HepG2 (cell line): Measurements from ENCODE around the gene METRN. TPM values are rescaled to one million over a fixed set of nuclear protein-coding genes. Genes with fewer than 3 reads are reported as not detected.

Experiments
- ATAC-seq: fragments of 200-7000 bp; cut with Tn5 transposase; 3 replicates; pipeline ENCODE4 v1.9.1; 2020; ENCODE audit warnings: mild to moderate bottlenecking, moderate library complexity
- BruUV-seq: library from RNA; stranded (reverse); fragments of 400-500 nt; replicated peaks from 2 replicates; lab custom pipeline; 2021; lab: Mats Ljungman, UMichigan
- CTCF ChIA-PET: fragments of 300-600 bp; formaldehyde crosslinking; extraction: SDS; loops from one replicate; lab custom pipeline; 2021; ENCODE audit warnings: low total read pairs, inconsistent platforms, low intra/inter-chr PET ratio; lab: Yijun Ruan, JAX
- POLR2A ChIA-PET: fragments of 350-600 bp; sonication (Branson Sonifier 250); formaldehyde crosslinking; loops from one replicate; lab custom pipeline; 2020; ENCODE audit warnings: antibody characterized with exemption, inconsistent platforms; lab: Yijun Ruan, JAX
- DNase-seq: peaks from one replicate; pipeline ENCODE4 v3.0.0-alpha.2; 2015; ENCODE audit warnings: low spot score
- FAIRE-seq: peaks from 3 replicates; lab custom pipeline; 2011; peaks lifted over from hg19 to GRCh38; lab: Jason Lieb, UNC
- H2AFZ ChIP-seq: one replicate; pipeline ENCODE4 v1.6.1; 2011; ENCODE audit warnings: low read length, inconsistent platforms
- H3K27ac ChIP-seq: fragments of 300-600 bp; 3 replicates; pipeline ENCODE4 v1.8.0; 2011; ENCODE audit warnings: mixed run types, mild to moderate bottlenecking, mixed read lengths, low read length, inconsistent platforms; ENCODE audit not compliant: insufficient read depth; ENCODE audit errors: extremely low read length
- H3K27me3 ChIP-seq, 2 experiments: fragments of 200-600 bp in 1 of 2; 2 replicates in 1 of 2; 3 replicates in 1 of 2; pipeline versions ENCODE4 v1.6.0 to v1.8.0; 2011; ENCODE audit warnings: low read length in 2 of 2, mild to moderate bottlenecking in 2 of 2, moderate library complexity in 2 of 2, inconsistent platforms in 1 of 2; ENCODE audit not compliant: insufficient read depth in 2 of 2, control insufficient read depth in 1 of 2
- H3K36me3 ChIP-seq, 2 experiments: fragments of 200-600 bp in 1 of 2; replicated peaks in 1 of 2; 2 replicates in 1 of 2; 3 replicates in 1 of 2; pipeline versions ENCODE4 v1.5.1 to v1.8.0; 2011; ENCODE audit warnings: low read length in 2 of 2, inconsistent platforms in 1 of 2; ENCODE audit not compliant: insufficient read depth in 2 of 2, control insufficient read depth in 1 of 2
- H3K4me1 ChIP-seq: 2 replicates; pipeline ENCODE4 v1.5.1; 2012; ENCODE audit warnings: low read length, inconsistent platforms; ENCODE audit not compliant: insufficient read depth
- H3K4me2 ChIP-seq: 2 replicates; pipeline ENCODE4 v1.6.0; 2011; ENCODE audit warnings: low read depth, low read length, inconsistent platforms
- H3K4me3 ChIP-seq, 3 experiments: fragments of 200-600 bp in 1 of 3; sonication (generic), shearing (Covaris generic) in 1 of 3; replicated peaks in 1 of 3; 2 replicates each; pipeline ENCODE4 v1.5.1; 2011 to 2016; ENCODE audit warnings: low read length in 3 of 3, inconsistent platforms in 2 of 3, low read depth in 2 of 3, mild to moderate bottlenecking in 2 of 3, control low read depth in 1 of 3, mixed read lengths in 1 of 3; ENCODE audit not compliant: insufficient read depth in 1 of 3
- H3K79me2 ChIP-seq: one replicate; pipeline ENCODE4 v1.6.1; 2011; ENCODE audit warnings: low read length, inconsistent platforms; ENCODE audit not compliant: insufficient read depth
- H3K9ac ChIP-seq: 2 replicates; pipeline ENCODE4 v1.6.0; 2011; ENCODE audit warnings: mild to moderate bottlenecking, low read depth, low read length, inconsistent platforms; ENCODE audit not compliant: insufficient read depth
- H3K9me3 ChIP-seq: 2 replicates; pipeline ENCODE4 v1.5.1; 2012; ENCODE audit warnings: mild to moderate bottlenecking, low read length
- H4K20me1 ChIP-seq: 2 replicates; pipeline ENCODE4 v1.6.0; 2011; ENCODE audit warnings: inconsistent platforms, mild to moderate bottlenecking, low read length, moderate library complexity; ENCODE audit not compliant: insufficient read depth
- HNF4G ChIP-seq, 2 experiments: sonication (generic) in 1 of 2; formaldehyde crosslinking in 1 of 2; IDR thresholded peaks; 2 replicates each; pipeline versions ENCODE4 v1.4.0 to v1.6.1; 2011 to 2020; ENCODE audit warnings: borderline replicate concordance in 2 of 2, low read depth in 2 of 2, mild to moderate bottlenecking in 2 of 2, low read length in 1 of 2, missing genetic modification reagents in 1 of 2, moderate library complexity in 1 of 2
- MXD4 ChIP-seq: IDR thresholded peaks from 2 replicates; pipeline ENCODE4 v1.6.1; 2016; ENCODE audit warnings: mild to moderate bottlenecking, missing biosample characterization, missing genetic modification reagents
- NR1H2 ChIP-seq: sonication (generic); formaldehyde crosslinking; IDR thresholded peaks from 2 replicates; pipeline ENCODE4 v1.8.1; 2022; ENCODE audit warnings: low read depth, missing genetic modification reagents, borderline replicate concordance
- PCBP1 ChIP-seq: fragments of 200-400 bp; formaldehyde crosslinking; IDR thresholded peaks from 2 replicates; pipeline ENCODE4 v1.6.1; 2017; ENCODE audit warnings: mild to moderate bottlenecking, low read depth, low read length, borderline replicate concordance
- PHF21A ChIP-seq: sonication (generic); formaldehyde crosslinking; IDR thresholded peaks from 2 replicates; pipeline ENCODE4 v1.5.0; 2020; ENCODE audit warnings: mild to moderate bottlenecking, missing genetic modification reagents
- SMAD9 ChIP-seq: sonication (generic); formaldehyde crosslinking; IDR thresholded peaks from 2 replicates; pipeline ENCODE4 v1.5.1; 2020; ENCODE audit warnings: mild to moderate bottlenecking, missing genetic modification reagents
- STAT5B ChIP-seq: sonication (generic); formaldehyde crosslinking; IDR thresholded peaks from 2 replicates; pipeline ENCODE4 v1.4.0; 2020; ENCODE audit warnings: missing genetic modification reagents
- TAF15 ChIP-seq: fragments of 200-400 bp; formaldehyde crosslinking; IDR thresholded peaks from one replicate; pipeline ENCODE4 v1.6.1; 2018; ENCODE audit warnings: mild to moderate bottlenecking, low read depth, low read length; ENCODE audit not compliant: poor library complexity, severe bottlenecking
- ZBTB7B ChIP-seq: sonication (generic); formaldehyde crosslinking; IDR thresholded peaks from 2 replicates; pipeline ENCODE4 v1.4.0; 2020; ENCODE audit warnings: missing genetic modification reagents
- ZIK1 ChIP-seq: sonication (generic); formaldehyde crosslinking; IDR thresholded peaks from 2 replicates; pipeline ENCODE4 v1.5.0; 2020; ENCODE audit warnings: mild to moderate bottlenecking, low read depth, missing genetic modification reagents, borderline replicate concordance
- ZNF160 ChIP-seq: sonication (generic); formaldehyde crosslinking; IDR thresholded peaks from 2 replicates; pipeline ENCODE4 v1.8.0; 2022; ENCODE audit warnings: mild to moderate bottlenecking, inconsistent platforms, missing genetic modification reagents
- ZNF75D ChIP-seq: sonication (generic); formaldehyde crosslinking; IDR thresholded peaks from 2 replicates; pipeline ENCODE4 v1.8.1; 2023; ENCODE audit warnings: missing genetic modification reagents, mild to moderate bottlenecking, borderline replicate concordance
- WGBS: methylation state at CpG from one replicate; pipeline ENCODE4 v1.1.6; 2017; ENCODE audit warnings: low lambda C conversion rate; 5-methylcytosine and 5-hydroxymethylcytosine counted together
- in situ Hi-C: cut with HindIII; loops from 2 replicates; pipeline ENCODE4 v1.10.0; 2017; ENCODE audit warnings: low pct_unique_long_range_greater_than_20kb; ENCODE audit not compliant: extremely low pct_ligation_motif_present
- intact Hi-C: fragments of 100-400 bp; cut with micrococcal nuclease; formaldehyde crosslinking; loops from one replicate; pipeline ENCODE4 v1.10.0; 2022; ENCODE audit not compliant: unreplicated experiment
- polyA plus RNA-seq, 8 experiments: library from polyadenylated mRNA; depleted of rRNA in 3 of 8; stranded (reverse) in 7 of 8; unstranded in 1 of 8; fragments of >200 nt; fragmentation: Illumina TruSeq in 4 of 8; extraction: Trizol in 4 of 8; gene quantifications; 2 replicates each; pipeline versions ENCODE4 v1.2.1 to v1.2.3, GENCODE V29; 2011 to 2016; ENCODE audit warnings: low read depth in 4 of 8, missing spikeins in 1 of 8, mixed read lengths in 1 of 8; ENCODE audit not compliant: insufficient read depth in 1 of 8
- total RNA-seq, 5 experiments: library from RNA; depleted of rRNA; stranded (reverse); fragments of >200 nt; fragmentation: Illumina TruSeq; extraction: Trizol; gene quantifications; 2 replicates each; pipeline ENCODE4 v1.2.3, GENCODE V29; 2016; ENCODE audit warnings: low read depth in 1 of 5
- TF ChIP-seq, protein P1 (sequence below): sonication (generic); formaldehyde crosslinking; IDR thresholded peaks from 2 replicates; pipeline ENCODE4 v1.8.1; 2022; ENCODE audit warnings: mild to moderate bottlenecking, missing genetic modification reagents
- TF ChIP-seq, protein P2 (sequence below): sonication (generic); formaldehyde crosslinking; IDR thresholded peaks from 2 replicates; pipeline ENCODE4 v1.5.0; 2020; ENCODE audit warnings: missing genetic modification reagents, mild to moderate bottlenecking, borderline replicate concordance
- TF ChIP-seq, protein P3 (sequence below): sonication (generic); formaldehyde crosslinking; IDR thresholded peaks from 2 replicates; pipeline ENCODE4 v1.4.0; 2020; ENCODE audit warnings: missing genetic modification reagents
- TF ChIP-seq, protein P4 (sequence below): sonication (generic); formaldehyde crosslinking; IDR thresholded peaks from 2 replicates; pipeline ENCODE4 v1.4.0; 2020; ENCODE audit warnings: missing genetic modification reagents

METRN gene
- total and polyA plus RNA-seq, 2 of the 13 experiments (the other 11 are each of a cell fraction or from before 2014, with no cell fraction given): 25.5 to 46.1 TPM

DNA sequence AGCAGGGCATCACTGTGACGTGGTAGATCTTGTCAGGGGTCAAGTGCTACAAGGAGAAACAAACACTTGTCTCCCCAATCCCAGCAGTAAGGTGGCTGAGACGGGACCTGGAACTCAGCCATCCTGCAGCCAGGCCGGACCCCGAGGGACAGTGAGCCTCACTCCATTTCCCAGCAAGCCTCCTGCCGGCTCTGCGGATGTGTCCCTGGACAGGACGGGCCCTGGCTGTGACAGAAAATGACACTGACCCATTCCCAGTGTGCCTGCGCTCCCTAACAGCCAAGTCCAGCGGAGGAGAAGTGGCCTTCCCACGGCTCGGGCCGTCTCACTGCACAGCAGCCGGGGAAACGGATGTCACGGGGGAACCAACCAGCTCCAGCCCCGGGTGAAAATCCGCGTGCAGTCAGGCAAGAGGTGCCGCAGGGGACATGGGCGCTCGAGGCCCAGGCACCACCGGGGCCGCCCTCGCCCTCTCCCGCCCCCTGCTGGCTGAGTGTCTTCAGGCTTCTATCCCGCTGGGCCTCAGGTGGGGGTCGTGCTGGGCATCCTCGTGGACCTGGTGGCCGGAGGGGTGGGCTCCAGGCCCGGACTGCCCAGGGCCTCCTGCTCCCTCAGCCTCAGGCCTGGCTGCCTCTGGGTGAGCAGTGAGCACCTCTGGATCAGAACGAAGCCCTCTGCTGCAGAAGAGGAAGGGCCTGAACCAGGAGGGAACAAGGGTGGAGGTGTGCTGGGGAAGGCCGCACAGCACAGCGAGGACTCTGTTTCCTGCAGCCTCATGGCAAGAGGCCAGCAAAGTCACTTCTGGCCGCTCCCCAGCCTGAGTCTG is 18.7 kb downstream of the METRN start (continued):
- 0 out of 2 replicates have a peak, but pooled peaks have one; percentile 6 for TF ChIP-seq PCBP1
- no peak for TF ChIP-seq ZBTB7B (CRISPR knock-in tag)
- TF ChIP-seq TAF15: peak; percentile 21
- TF ChIP-seq MXD4: no peak

DNA sequence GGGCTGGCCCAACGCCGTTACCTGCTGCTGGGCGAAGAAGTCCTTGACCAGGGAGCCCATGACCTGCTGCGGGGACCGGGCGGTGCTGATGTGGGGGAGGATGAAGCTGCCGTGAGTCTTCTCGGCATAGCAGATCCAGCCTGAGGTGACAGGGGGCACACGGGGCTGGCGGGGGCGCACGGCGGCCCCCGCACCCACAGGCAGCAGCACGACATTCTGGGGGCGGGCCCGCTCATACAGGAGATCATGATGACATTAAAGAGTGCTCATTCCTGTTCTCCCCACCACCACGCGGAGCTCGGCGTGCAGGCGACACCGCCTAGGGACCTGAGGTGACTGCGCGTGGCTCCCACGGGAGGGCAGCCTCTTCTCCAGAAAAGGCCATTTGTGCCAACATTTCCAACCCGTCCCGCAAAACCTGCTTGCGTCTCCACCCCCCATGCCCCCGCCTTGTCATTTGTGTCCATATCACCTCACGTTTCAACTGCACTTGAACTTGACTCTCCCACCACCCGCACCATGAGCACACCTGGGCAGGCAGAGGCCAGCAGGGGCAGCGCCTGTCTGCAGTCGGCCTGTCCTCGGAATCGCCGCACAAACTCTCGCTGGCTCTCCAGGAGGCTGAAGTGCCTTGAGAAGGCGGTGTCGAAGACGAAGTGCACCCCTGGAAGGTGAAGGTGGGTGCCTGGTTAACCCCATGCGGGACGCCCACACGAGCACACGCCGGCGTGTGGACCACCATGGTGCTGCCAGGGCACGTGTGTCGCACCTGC is 19.5 kb downstream of the METRN start:
- H4K20me1 ChIP-seq: 0 out of 2 replicates have a peak, but pooled peaks cover 2% of the 10 kb centered on the region
- in situ Hi-C loops (no loop called here), intact Hi-C loops (no loop called here)
- DNase-seq: no peak
- no TSS peak for BruUV-seq
- H3K27ac ChIP-seq: no peak overlapping the region
- no peaks in the 10 kb centered on the region for H3K79me2 ChIP-seq
- 96% methylated on average over 41 of the region's 49 CpGs for WGBS
- ATAC-seq: no peak
- no peaks in the 10 kb centered on the region for H3K27me3 ChIP-seq
- no peak overlapping the region for H3K4me2 ChIP-seq
- no peaks in the 10 kb centered on the region for H3K9me3 ChIP-seq
- H3K36me3 ChIP-seq: peaks cover 3 to 25% of the 10 kb centered on the region in 2 experiments; a peak in 2 of 5 replicates
- ChIA-PET POLR2A (interaction anchor here (2.2 kb wide), 1 partner anchor 13 kb away, joined by 7 read pairs; the partner anchor contains the start of gene ANTKMT), CTCF (interaction anchor here (2.7 kb wide), 1 partner anchor 22 kb away, joined by 19 read pairs; no protein-coding TSS in a partner anchor)
- H3K9ac ChIP-seq: no peak overlapping the region
- no peak overlapping the region for H2AFZ ChIP-seq
- no peak for FAIRE-seq
- H3K4me3 ChIP-seq: no peak overlapping the region
- H3K4me1 ChIP-seq: peaks cover 4% of the 10 kb centered on the region
- TF ChIP-seq, protein P1, sequence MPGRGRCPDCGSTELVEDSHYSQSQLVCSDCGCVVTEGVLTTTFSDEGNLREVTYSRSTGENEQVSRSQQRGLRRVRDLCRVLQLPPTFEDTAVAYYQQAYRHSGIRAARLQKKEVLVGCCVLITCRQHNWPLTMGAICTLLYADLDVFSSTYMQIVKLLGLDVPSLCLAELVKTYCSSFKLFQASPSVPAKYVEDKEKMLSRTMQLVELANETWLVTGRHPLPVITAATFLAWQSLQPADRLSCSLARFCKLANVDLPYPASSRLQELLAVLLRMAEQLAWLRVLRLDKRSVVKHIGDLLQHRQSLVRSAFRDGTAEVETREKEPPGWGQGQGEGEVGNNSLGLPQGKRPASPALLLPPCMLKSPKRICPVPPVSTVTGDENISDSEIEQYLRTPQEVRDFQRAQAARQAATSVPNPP (CRISPR knock-in tag): no peak
- TF ChIP-seq PHF21A (CRISPR knock-in tag) (no peak), HNF4G (IDR thresholded peaks at IDR 0.05; ENCODE audit: borderline replicate concordance, low read depth, low read length) (no peak), HNF4G (CRISPR knock-in tag; IDR thresholded peaks at IDR 0.05; ENCODE audit: borderline replicate concordance, low read depth) (no peak), ZIK1 (CRISPR knock-in tag) (no peak), STAT5B (no peak), ZNF160 (CRISPR knock-in tag) (no peak), ZNF75D (CRISPR knock-in tag) (no peak), SMAD9 (CRISPR knock-in tag) (no peak), NR1H2 (no peak)
- TF ChIP-seq, protein P2, sequence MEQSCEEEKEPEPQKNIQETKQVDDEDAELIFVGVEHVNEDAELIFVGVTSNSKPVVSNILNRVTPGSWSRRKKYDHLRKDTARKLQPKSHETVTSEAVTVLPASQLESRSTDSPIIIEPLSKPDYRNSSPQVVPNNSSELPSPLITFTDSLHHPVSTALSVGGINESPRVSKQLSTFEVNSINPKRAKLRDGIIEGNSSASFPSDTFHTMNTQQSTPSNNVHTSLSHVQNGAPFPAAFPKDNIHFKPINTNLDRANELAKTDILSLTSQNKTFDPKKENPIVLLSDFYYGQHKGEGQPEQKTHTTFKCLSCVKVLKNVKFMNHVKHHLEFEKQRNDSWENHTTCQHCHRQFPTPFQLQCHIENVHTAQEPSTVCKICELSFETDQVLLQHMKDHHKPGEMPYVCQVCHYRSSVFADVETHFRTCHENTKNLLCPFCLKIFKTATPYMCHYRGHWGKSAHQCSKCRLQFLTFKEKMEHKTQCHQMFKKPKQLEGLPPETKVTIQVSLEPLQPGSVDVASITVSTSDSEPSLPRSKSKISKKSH (CRISPR knock-in tag): no peak
- TF ChIP-seq, protein P3, sequence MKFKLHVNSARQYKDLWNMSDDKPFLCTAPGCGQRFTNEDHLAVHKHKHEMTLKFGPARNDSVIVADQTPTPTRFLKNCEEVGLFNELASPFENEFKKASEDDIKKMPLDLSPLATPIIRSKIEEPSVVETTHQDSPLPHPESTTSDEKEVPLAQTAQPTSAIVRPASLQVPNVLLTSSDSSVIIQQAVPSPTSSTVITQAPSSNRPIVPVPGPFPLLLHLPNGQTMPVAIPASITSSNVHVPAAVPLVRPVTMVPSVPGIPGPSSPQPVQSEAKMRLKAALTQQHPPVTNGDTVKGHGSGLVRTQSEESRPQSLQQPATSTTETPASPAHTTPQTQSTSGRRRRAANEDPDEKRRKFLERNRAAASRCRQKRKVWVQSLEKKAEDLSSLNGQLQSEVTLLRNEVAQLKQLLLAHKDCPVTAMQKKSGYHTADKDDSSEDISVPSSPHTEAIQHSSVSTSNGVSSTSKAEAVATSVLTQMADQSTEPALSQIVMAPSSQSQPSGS: no peak
- TF ChIP-seq, protein P4, sequence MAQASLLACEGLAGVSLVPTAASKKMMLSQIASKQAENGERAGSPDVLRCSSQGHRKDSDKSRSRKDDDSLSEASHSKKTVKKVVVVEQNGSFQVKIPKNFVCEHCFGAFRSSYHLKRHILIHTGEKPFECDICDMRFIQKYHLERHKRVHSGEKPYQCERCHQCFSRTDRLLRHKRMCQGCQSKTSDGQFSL (CRISPR knock-in tag): no peak
